Activated CD4-positive, CD25-positive, alpha-beta regulatory T cell (primary cell): ENCODE results near the gene GRM4.
"Not testable (repeated sequence)": the region's sequence is repeated elsewhere in the genome, so short reads cannot be mapped to it uniquely, and the experiment has no call there.

Experiments
- DNase-seq, 4 experiments: peaks; one replicate each; lab custom pipeline; 2025; lab: John Stamatoyannopoulos, UW

GRM4 gene

GRCh38 chr6:34021554-34022190 lies 124.2 kb downstream of the GRM4 start:
- no peak for DNase-seq

- DNase-seq = no peak
These were observed 124.9 kb downstream of the GRM4 start for GRCh38 chr6:34020807-34021553.

GRCh38 chr6:34020278-34020677 lies 125.6 kb downstream of the GRM4 start:
- no peak for DNase-seq

GRCh38 chr6:34018961-34019606 lies 126.8 kb downstream of the GRM4 start:
- no peak for DNase-seq

GRCh38 chr6:34018026-34018425 lies 127.9 kb downstream of the GRM4 start:
- no peak for DNase-seq

- no peak for DNase-seq
These were observed 128.6 kb downstream of the GRM4 start for GRCh38 chr6:34017106-34017805.

- not testable (repeated sequence) for DNase-seq
These were observed 129.3 kb downstream of the GRM4 start for GRCh38 chr6:34016573-34016972.

GRCh38 chr6:34015586-34015985 lies 130.3 kb downstream of the GRM4 start:
- DNase-seq = no peak

- no peak for DNase-seq
These were observed 134.6 kb downstream of the GRM4 start for GRCh38 chr6:34011264-34011663.

- no peak for DNase-seq
These were observed 139.9 kb downstream of the GRM4 start for GRCh38 chr6:34005901-34006531.

GRCh38 chr6:34004706-34005105 lies 141.2 kb downstream of the GRM4 start:
- DNase-seq = no peak

- DNase-seq = no peak
These were observed 141.9 kb downstream of the GRM4 start for GRCh38 chr6:34003962-34004361.

- no peak for DNase-seq
These were observed 143.9 kb downstream of the GRM4 start for GRCh38 chr6:34001706-34002621.

GRCh38 chr6:34000281-34000680 lies 145.6 kb downstream of the GRM4 start:
- no peak for DNase-seq

GRCh38 chr6:33999567-33999966 lies 146.3 kb downstream of the GRM4 start:
- DNase-seq = no peak

- no peak for DNase-seq
These were observed 147.2 kb downstream of the GRM4 start for GRCh38 chr6:33998660-33999059.

- no peak for DNase-seq
These were observed 148.6 kb downstream of the GRM4 start for GRCh38 chr6:33997265-33997664.

- DNase-seq = no peak
These were observed 149.8 kb downstream of the GRM4 start for GRCh38 chr6:33996120-33996475.

GRCh38 chr6:33995309-33996119 lies 150.4 kb downstream of the GRM4 start:
- DNase-seq = no peak
